Activated T-helper 1 cell treated with anti-CD3 and anti-CD28 coated beads, Interleukin-12 subunit alpha, Interleukin-12 subunit beta, Interleukin-2, Interleukin-4 antibody, amounts not matched to agents 30 ng/mL and 10 ng/mL and 1 ng/mL, durations not matched to agents 14 hours and 24 hours and 36 hours (primary cell): ENCODE results near the gene PPP1R1A. TPM values are rescaled to one million over a fixed set of nuclear protein-coding genes. Genes with fewer than 3 reads are reported as not detected.
A peak's percentile ranks its signal among the peaks of the same experiment; 100 is the strongest.

Experiments used
- DNase-seq: peaks from one replicate; pipeline ENCODE4 v3.0.0; 2021; ENCODE audit warnings: low spot score
- H3K27ac Mint-ChIP-seq: one replicate; pipeline ENCODE4 v1.8.0; 2021; ENCODE audit warnings: mild to moderate bottlenecking, mixed read lengths
- H3K27me3 Mint-ChIP-seq: one replicate; pipeline ENCODE4 v1.8.0; 2022; ENCODE audit warnings: mild to moderate bottlenecking, moderate library complexity, mixed read lengths; ENCODE audit not compliant: insufficient read depth
- H3K36me3 Mint-ChIP-seq: one replicate; pipeline ENCODE4 v1.8.0; 2021; ENCODE audit warnings: low read depth, mixed read lengths
- H3K4me1 Mint-ChIP-seq: one replicate; pipeline ENCODE4 v1.8.0; 2021; ENCODE audit warnings: low read depth, mixed read lengths
- H3K4me3 Mint-ChIP-seq: one replicate; pipeline ENCODE4 v1.8.0; 2021; ENCODE audit warnings: mild to moderate bottlenecking, moderate library complexity, mixed read lengths
- H3K9me3 Mint-ChIP-seq: one replicate; pipeline ENCODE4 v1.8.0; 2021; ENCODE audit warnings: mixed read lengths
- intact Hi-C: fragments of 100-400 bp; cut with micrococcal nuclease; formaldehyde crosslinking; loops from one replicate; pipeline ENCODE4 v1.15.1; 2024
- total RNA-seq: library from RNA; stranded (reverse); gene quantifications from 2 replicates; pipeline ENCODE4 v1.2.3, GENCODE V29; 2022

PPP1R1A gene
- total RNA-seq, 1 donor from 2014 or later = not detected

- Mint-ChIP-seq H3K4me3 (no peak overlapping the region), H3K36me3 (no peaks in the 10 kb centered on the region), H3K27ac (no peak overlapping the region), H3K4me1 (no peaks in the 10 kb centered on the region), H3K9me3 (no peaks in the 10 kb centered on the region), H3K27me3 (peaks cover 34% of the 10 kb centered on the region)
- DNase-seq = no peak
- intact Hi-C loops = no loop called here
These were observed 23.8 kb upstream of the PPP1R1A start for GRCh38 chr12:54612225-54612750.

- intact Hi-C loops = no loop called here
- DNase-seq = no peak
- H3K9me3 Mint-ChIP-seq = no peaks in the 10 kb centered on the region
- no peaks in the 10 kb centered on the region for H3K36me3 Mint-ChIP-seq
- H3K4me3 Mint-ChIP-seq = no peak overlapping the region
- peaks cover 28% of the 10 kb centered on the region for H3K27me3 Mint-ChIP-seq
- H3K4me1 Mint-ChIP-seq = no peaks in the 10 kb centered on the region
- no peak overlapping the region for H3K27ac Mint-ChIP-seq
These were observed 23.3 kb upstream of the PPP1R1A start for GRCh38 chr12:54611715-54612149.

DNA sequence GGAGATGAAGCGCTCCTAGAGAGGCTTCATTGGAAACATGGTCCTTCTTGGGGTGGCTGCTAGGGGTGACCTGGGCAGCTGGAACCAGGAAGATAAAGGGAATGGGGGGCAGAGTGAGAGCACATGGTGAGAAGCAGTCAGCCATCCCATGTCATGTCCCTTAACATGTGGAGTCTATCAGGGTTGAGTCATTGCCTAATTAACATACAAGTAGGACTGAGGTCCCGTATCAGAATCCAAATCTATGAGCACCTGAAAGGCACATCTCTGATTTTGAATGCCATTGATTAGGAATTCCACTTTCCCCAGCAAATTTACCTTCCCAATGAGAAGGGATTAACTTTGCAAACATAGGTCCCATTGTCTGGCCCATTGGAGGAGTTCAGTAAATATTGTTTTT lies 20.3 kb upstream of the PPP1R1A start:
- no peaks in the 10 kb centered on the region for H3K9me3 Mint-ChIP-seq
- no peak for DNase-seq
- H3K4me3 Mint-ChIP-seq = no peak overlapping the region
- no peak overlapping the region for H3K27ac Mint-ChIP-seq
- intact Hi-C loops = no loop called here
- H3K36me3 Mint-ChIP-seq = no peaks in the 10 kb centered on the region
- H3K4me1 Mint-ChIP-seq = no peaks in the 10 kb centered on the region
- peaks cover 12% of the 10 kb centered on the region for H3K27me3 Mint-ChIP-seq

DNA sequence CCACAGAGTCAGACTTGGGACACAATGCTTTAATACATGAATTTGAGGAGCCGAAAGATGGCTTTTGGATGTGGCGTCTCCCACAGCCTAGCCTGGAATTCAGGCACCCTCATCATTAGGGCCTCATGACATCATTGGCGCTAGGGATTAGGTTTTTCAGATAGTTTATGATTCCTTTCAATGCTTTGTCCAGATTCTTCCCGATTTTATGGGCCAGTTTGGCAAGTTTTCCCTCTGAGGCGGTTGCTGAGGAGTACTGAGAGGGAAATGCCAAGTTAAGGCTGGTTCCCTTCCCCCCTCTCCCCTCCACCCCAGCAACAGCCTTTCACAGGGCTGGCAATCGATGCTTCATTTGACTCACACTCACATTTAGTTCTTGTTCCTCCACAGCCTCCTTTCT lies 19.7 kb upstream of the PPP1R1A start:
- DNase-seq = no peak
- intact Hi-C loops = no loop called here
- H3K4me1 Mint-ChIP-seq = peaks cover 3% of the 10 kb centered on the region
- peaks cover 12% of the 10 kb centered on the region for H3K27me3 Mint-ChIP-seq
- H3K4me3 Mint-ChIP-seq = no peak overlapping the region
- no peak overlapping the region for H3K27ac Mint-ChIP-seq
- H3K9me3 Mint-ChIP-seq = no peaks in the 10 kb centered on the region
- no peaks in the 10 kb centered on the region for H3K36me3 Mint-ChIP-seq

DNA sequence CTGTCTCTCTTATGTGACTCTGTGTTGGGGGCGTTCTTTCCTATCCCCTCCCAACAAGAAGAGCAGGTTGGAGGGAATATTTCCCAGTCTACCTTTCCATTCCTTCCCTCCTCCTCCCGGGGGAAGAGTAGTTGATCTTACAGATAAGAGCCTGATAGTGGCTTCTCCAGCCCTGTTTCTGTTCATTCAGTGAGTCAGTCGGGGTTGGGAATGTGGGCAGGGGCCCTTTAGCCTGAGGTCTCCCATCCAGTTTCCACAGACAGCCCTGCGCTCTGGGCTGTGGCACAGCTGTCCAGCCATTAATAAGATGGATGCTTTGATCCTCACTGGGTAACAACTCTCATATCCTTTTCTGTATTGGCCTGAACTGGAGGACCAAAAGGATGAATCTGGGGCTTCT lies 18.1 kb upstream of the PPP1R1A start:
- no peaks in the 10 kb centered on the region for H3K36me3 Mint-ChIP-seq
- peaks cover 7% of the 10 kb centered on the region for H3K27me3 Mint-ChIP-seq
- no peaks in the 10 kb centered on the region for H3K9me3 Mint-ChIP-seq
- no peak for DNase-seq
- intact Hi-C loops = no loop called here
- H3K4me3 Mint-ChIP-seq = no peak overlapping the region
- H3K4me1 Mint-ChIP-seq = peaks cover 7% of the 10 kb centered on the region
- no peak overlapping the region for H3K27ac Mint-ChIP-seq

GRCh38 chr12:54605138-54605970 lies 16.9 kb upstream of the PPP1R1A start:
- Mint-ChIP-seq H3K36me3 (no peaks in the 10 kb centered on the region), H3K4me3 (no peak overlapping the region), H3K4me1 (peaks cover 7% of the 10 kb centered on the region), H3K27ac (no peak overlapping the region), H3K27me3 (peaks cover 7% of the 10 kb centered on the region), H3K9me3 (no peaks in the 10 kb centered on the region)
- no peak for DNase-seq
- intact Hi-C loops = no loop called here

DNA sequence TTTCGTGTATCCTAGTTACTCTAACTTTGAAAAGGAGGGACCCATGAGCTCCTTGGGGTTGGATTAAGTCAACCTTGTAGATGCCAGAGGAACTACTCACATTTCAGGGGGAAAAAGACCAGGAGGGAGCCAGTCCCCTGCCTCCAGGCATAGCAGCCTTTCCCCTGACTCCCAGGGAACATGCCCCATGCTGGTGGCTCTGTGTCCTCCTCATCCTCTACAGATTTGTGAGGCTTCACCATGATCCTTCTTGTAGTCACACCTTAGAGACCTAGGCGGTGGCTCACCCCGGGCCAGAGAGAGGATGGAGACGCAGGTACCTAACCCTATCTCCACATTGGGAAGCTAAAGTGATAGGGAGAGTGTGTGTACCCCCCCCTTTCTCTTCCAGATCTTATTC lies 16.0 kb upstream of the PPP1R1A start:
- no peak for DNase-seq
- Mint-ChIP-seq H3K27me3 (peaks cover 11% of the 10 kb centered on the region), H3K9me3 (no peaks in the 10 kb centered on the region), H3K4me1 (peaks cover 7% of the 10 kb centered on the region), H3K36me3 (no peaks in the 10 kb centered on the region), H3K27ac (no peak overlapping the region), H3K4me3 (no peak overlapping the region)
- intact Hi-C loops = no loop called here

DNA sequence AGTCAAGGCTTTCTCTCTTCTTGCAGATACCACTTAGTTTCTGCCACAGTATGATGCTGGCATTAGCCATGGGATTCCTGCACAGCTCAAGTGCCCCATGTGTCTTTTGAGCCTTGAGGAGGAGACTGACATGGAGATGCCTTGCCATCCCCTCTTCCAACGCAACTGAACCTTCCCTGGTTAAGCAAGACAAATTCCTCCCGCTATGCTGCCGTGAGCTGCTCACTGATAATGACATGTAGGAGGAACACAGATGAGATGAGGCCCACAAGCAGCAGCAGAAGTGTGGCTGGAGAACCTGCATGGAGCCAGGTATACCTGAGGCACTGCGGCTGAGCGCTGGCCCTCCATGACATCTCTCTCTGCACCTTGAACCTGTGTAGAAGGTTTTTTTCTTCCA lies 15.4 kb upstream of the PPP1R1A start:
- H3K27me3 Mint-ChIP-seq = peaks cover 13% of the 10 kb centered on the region
- no peaks in the 10 kb centered on the region for H3K9me3 Mint-ChIP-seq
- H3K4me3 Mint-ChIP-seq = no peak overlapping the region
- DNase-seq = no peak
- intact Hi-C loops = loop anchor here (1.0 kb wide), 1 partner anchor 25 kb away; no protein-coding TSS in a partner anchor
- no peaks in the 10 kb centered on the region for H3K36me3 Mint-ChIP-seq
- H3K4me1 Mint-ChIP-seq = peaks cover 7% of the 10 kb centered on the region
- H3K27ac Mint-ChIP-seq = no peak overlapping the region

GRCh38 chr12:54603173-54603814 lies 14.8 kb upstream of the PPP1R1A start:
- Mint-ChIP-seq H3K36me3 (no peaks in the 10 kb centered on the region), H3K4me1 (peaks cover 7% of the 10 kb centered on the region), H3K27ac (no peak overlapping the region), H3K9me3 (no peaks in the 10 kb centered on the region), H3K27me3 (peaks cover 11% of the 10 kb centered on the region), H3K4me3 (no peak overlapping the region)
- intact Hi-C loops = loop anchor here (1.0 kb wide), 1 partner anchor 24 kb away; no protein-coding TSS in a partner anchor
- peak; percentile 19 for DNase-seq

DNA sequence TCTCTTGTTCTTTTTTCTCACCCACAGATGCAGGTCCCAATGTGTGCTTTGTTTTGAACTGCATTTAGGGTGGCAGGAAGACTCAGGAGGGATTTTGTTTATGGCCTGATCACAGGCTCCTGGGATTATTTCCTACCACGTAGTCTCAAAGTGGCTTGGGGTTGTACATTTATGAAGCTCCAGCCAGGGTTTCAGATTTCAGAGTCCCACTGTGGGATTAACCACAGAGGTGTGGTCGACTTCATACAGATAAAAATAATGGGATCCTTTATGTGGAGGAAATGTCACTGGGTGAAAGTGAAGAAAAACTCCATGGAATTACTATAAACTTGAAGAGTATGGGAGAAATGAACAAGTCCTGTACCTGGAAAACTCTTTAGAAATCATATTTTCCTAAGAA lies 14.2 kb upstream of the PPP1R1A start:
- intact Hi-C loops = loop anchor here (1.0 kb wide), 1 partner anchor 23 kb away; no protein-coding TSS in a partner anchor
- H3K27ac Mint-ChIP-seq = no peak overlapping the region

GRCh38 chr12:54601841-54602240 lies 13.4 kb upstream of the PPP1R1A start:
- Mint-ChIP-seq H3K27me3 (peaks cover 8% of the 10 kb centered on the region), H3K27ac (no peak overlapping the region), H3K9me3 (no peaks in the 10 kb centered on the region), H3K4me1 (peaks cover 7% of the 10 kb centered on the region), H3K4me3 (no peak overlapping the region), H3K36me3 (no peaks in the 10 kb centered on the region)
- DNase-seq = no peak
- intact Hi-C loops = no loop called here

More for the DNA sequence above, 14.2 kb upstream of the PPP1R1A start:
- no peaks in the 10 kb centered on the region for H3K9me3 Mint-ChIP-seq
- H3K36me3 Mint-ChIP-seq = no peaks in the 10 kb centered on the region
- no peak for DNase-seq
- H3K4me3 Mint-ChIP-seq = no peak overlapping the region
- H3K4me1 Mint-ChIP-seq = peaks cover 7% of the 10 kb centered on the region
- H3K27me3 Mint-ChIP-seq = peaks cover 9% of the 10 kb centered on the region

DNA sequence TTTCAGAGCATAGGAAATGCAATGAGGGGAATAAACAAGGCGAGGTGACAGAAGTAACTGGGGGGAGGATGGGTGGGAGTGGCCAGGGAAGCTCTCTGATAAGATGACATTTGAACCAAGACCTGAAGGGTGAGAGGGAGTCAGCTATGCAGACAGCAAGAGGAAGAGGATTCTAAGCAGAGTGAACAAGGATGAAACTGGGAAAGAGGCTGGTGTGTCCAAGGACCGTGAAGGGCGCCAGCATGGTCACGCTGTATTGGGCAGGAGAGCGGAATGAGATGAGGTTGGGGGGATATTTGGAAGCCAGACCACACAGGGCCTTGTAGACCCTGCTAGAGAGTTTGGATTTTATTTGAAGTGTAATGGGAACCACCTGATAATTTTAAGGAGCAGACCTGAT lies 10.5 kb upstream of the PPP1R1A start:
- no peak for DNase-seq
- intact Hi-C loops = loop anchor here (5.0 kb wide), 1 partner anchor 473 kb away; no protein-coding TSS in a partner anchor
- Mint-ChIP-seq H3K36me3 (no peaks in the 10 kb centered on the region), H3K4me3 (no peak overlapping the region), H3K4me1 (peaks cover 14% of the 10 kb centered on the region), H3K9me3 (no peaks in the 10 kb centered on the region), H3K27me3 (peaks cover 8% of the 10 kb centered on the region), H3K27ac (no peak overlapping the region)

GRCh38 chr12:54596526-54596946 lies 8.1 kb upstream of the PPP1R1A start:
- peak; percentile 9 for DNase-seq
- Mint-ChIP-seq H3K4me1 (peaks cover 7% of the 10 kb centered on the region), H3K4me3 (no peak overlapping the region), H3K36me3 (no peaks in the 10 kb centered on the region), H3K27me3 (peaks cover 8% of the 10 kb centered on the region), H3K27ac (no peak overlapping the region), H3K9me3 (no peaks in the 10 kb centered on the region)
- intact Hi-C loops = loop anchor here (2.0 to 5.0 kb wide), 2 partner anchors 70 to 476 kb away; no protein-coding TSS in a partner anchor
